Vagina (tissue), 2 donors: ENCODE data around the gene ENGASE.
A peak's percentile ranks its signal among the peaks of the same experiment; 100 is the strongest.

ENCODE experiments used
- POLR2A ChIP-seq, 2 donors: fragments of 450-650 bp; IDR thresholded peaks; one replicate each; pipeline ENCODE4 v1.6.1; 2017; ENCODE audit warnings: antibody characterized with exemption in 2 of 2, mild to moderate bottlenecking in 2 of 2, moderate library complexity in 2 of 2
- POLR2AphosphoS5 ChIP-seq, 2 donors: sonication (generic); formaldehyde crosslinking; IDR thresholded peaks; one replicate each; pipeline ENCODE4 v1.9.0; 2017; ENCODE audit warnings: antibody characterized with exemption in 2 of 2, mild to moderate bottlenecking in 2 of 2, low read depth in 1 of 2; ENCODE audit not compliant: insufficient read depth in 1 of 2
- TF ChIP-seq, protein P1 (sequence below), 3 experiments: fragments of 450-650 bp in 2 of 3; fragments of 200-600 bp in 1 of 3; sonication (generic) in 1 of 3; IDR thresholded peaks; one replicate each; pipeline ENCODE4 v1.5.1; 2017 to 2019; ENCODE audit warnings: antibody characterized with exemption in 3 of 3, mild to moderate bottlenecking in 2 of 3, moderate library complexity in 2 of 3

DNA sequence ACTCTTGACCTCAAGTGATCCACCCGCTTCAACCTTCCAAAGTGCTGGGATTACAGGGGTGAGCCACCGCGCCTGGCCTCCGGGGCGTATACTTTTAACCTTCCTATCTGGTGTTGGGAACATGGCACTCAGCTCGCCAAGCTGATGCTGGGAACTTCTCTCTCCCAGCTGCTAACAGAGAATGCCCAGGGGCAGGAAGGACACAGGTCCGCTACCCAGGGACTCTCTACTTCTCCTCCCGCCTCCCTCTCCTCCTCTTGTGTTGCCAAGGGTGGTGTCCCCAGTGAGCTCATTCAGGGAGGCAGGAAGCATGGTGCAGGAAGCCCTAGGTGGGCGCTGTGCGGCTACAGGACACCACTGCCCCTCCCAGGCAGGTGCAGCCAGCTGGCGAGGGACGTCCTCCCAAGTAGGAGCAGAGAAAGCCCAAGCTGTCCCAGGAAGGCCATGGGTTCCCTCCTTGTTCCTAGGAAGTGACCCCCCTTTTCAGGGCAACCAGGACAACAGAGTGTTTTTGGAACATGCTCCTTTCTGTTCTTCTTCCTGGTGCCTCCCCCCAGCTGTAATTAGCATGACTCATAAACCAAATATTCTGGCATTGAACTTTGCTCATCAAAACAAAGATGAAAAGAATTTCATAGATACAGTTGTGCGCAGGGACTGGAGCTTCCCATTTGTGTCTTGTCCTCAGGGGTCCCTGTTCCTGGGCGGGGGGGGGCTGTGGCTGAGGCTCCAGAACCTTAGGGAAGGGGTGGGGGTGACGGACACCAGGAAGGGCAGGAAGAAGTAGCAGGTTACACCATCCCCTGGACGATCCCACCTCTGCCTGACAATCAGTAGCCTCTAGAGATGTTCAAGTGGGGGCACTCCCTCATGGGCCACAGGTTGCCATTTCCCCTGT, 48.0 kb upstream of the ENGASE start:
- TF ChIP-seq, protein P1, sequence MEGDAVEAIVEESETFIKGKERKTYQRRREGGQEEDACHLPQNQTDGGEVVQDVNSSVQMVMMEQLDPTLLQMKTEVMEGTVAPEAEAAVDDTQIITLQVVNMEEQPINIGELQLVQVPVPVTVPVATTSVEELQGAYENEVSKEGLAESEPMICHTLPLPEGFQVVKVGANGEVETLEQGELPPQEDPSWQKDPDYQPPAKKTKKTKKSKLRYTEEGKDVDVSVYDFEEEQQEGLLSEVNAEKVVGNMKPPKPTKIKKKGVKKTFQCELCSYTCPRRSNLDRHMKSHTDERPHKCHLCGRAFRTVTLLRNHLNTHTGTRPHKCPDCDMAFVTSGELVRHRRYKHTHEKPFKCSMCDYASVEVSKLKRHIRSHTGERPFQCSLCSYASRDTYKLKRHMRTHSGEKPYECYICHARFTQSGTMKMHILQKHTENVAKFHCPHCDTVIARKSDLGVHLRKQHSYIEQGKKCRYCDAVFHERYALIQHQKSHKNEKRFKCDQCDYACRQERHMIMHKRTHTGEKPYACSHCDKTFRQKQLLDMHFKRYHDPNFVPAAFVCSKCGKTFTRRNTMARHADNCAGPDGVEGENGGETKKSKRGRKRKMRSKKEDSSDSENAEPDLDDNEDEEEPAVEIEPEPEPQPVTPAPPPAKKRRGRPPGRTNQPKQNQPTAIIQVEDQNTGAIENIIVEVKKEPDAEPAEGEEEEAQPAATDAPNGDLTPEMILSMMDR (IDR thresholded peaks at IDR 0.05), result no peak
- TF ChIP-seq POLR2AphosphoS5 (IDR thresholded peaks at IDR 0.05; ENCODE audit: insufficient read depth in 1 of 2, low read depth in 1 of 2) (peak in 1 of 2 donors; percentile 55), POLR2A (IDR thresholded peaks at IDR 0.05) (no peak)
